NCI-H510A treated with DMSO at 0.1 percent for 48 hours (cell line): ENCODE data around the gene ASB13.
A peak's percentile ranks its signal among the peaks of the same experiment; 100 is the strongest.

Experiments
- DNase-seq: peaks from one replicate; lab custom pipeline; 2025; lab: John Stamatoyannopoulos, UW

Gene ASB13

DNA sequence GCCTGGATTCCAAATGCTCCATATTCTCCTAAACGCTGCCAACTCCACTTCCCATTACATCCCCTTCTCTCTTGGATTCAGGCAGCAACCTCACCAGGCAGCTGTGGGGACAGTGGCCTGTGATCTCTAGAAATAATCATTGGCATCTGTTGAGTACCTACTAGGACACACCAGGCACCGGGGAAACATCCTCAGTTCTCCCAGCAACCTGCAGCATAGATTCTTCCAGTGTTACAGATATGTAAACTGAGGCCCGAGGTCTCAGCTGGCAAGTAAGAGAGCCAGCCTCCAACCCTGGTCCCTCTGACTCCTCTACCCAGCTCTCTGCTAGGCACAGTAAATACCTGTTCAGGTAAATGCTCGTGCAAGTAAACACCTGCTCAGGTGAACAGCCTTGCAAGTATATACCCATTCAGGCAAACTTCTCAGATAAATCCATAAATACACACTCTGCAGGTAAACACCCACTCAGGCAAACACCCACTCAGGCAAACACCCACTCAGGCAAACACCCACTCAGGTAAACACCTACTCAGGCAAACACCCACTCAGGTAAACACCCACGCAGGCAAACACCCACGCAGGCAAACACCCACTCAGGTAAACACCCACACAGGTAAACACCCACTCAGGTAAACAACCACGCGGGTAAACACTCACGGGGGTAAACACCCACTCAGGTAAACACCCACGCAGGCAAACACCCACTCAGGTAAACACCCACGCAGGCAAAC lies 18.7 kb downstream of the ASB13 start:
- DNase-seq: no peak

DNA sequence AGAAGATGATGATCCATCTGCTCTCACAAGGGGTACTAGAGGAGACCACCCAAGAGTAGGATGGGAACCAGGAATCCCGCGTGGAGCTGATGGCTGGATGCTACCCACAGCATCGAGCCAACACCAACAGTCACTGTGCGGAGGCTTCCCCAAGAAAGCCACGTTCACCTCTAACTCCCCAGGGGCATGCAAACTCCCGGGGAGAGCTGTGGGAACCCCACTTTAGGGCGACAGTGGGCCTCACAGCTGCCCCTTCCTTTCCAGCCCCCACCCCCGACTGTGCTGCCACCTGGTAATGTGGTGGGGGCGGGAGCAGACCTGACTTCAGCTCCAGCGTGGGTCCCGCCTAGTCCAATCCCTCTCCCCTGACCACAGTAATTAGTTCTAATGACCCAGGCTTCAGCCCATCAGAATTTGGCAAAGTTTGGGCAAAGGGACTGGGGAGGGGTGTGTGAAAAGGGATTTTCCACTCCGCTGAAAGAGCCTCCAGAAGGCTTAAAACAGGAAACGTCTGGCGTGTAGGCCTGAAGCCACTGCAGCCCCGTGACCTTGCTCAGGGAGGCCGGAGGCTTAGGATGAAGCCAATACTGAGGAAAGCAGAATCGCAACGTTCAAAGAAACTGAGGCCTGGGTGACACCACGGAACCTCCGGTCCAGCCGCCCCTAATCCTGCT lies 20.3 kb downstream of the ASB13 start:
- no peak for DNase-seq

DNA sequence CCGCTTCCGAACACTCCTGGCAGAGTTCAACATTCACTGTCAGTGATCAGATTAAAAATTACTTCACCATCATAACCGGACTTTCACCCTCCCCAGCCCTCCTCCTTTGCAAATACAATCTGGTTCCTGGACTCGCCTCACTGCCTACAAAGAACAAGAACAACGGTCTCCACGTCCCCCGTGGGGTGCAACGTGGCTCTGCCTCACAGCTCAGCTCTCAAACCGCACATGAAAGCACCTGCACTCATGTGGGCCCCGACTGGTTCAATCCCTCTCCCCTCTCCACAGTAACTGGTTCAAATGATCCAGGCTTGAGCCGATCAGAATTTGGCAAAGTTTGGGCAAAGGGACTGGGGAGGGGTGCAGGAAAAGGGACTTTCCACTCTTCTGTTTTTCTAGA lies 21.0 kb downstream of the ASB13 start:
- DNase-seq: no peak

DNA sequence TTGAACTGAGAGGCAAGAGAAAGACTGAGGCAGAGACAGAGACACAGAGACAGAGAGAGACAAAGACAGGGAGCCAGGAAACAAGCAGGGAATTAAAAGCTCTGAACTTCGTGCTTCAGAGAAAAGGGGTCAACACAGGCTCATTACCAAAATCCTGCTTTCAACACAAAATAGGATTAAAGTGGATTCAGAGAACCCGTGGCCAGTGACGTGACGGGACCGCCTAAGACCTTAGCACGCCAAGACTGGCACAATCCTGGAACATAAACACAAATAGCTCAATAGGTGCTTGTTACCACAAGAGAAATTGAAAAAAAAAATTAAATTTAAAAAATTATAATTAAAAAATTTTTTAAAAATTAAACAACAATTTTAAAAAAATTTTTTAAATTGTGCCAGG lies 21.5 kb downstream of the ASB13 start:
- DNase-seq: no peak

DNA sequence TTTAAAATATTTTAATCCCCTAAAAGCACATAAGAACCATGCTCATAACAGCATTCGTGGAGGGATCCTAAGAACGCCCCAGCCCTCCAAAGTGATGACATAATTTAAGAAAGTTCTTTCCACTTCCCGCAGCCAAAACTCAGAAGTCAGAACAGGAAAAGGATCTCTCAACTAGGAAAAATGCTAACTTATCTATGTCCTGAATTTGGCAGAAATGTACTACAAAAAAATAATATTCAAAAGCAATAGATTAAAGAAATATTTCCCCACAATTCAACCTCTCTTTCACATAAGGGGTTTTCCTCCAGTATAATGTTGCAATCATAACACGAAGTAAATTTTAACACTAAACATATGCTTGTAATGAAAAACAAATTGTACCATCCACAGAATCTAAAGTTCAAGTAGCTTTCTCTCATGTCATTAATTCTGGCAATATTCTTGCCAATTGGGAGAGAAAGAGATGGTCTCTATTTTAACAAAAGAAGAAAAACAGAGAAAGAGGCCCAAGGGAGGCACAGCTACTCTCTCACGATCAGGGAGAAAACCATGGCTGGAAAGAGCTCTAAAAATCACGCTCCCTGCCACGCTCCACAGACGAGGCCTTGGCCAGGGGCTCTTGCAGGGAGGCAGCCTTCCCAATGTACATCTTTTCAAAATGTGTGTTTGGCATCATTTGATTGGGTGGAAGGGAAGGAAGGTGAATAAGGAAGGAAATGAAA lies 22.9 kb downstream of the ASB13 start:
- no peak for DNase-seq

DNA sequence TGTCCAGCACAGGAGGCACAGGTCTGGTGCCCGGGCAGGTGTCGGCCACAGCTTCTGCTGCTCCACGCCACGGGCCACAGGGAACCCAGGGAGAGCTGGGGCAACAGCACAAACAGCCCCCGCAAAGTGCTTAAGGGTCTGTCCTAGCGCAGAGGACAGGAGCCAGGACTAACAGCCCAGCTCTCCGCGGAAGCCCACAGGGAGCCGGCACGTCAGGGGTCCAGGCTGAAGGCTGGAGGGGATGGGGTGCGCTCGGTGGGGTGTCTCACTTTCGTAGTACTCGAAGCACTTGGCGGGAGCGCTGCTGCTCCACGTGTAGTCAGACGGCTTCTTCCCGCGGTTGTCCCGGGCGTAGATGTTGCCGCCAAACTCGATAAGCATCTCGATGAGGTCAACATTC lies 24.9 kb downstream of the ASB13 start:
- DNase-seq: no peak

DNA sequence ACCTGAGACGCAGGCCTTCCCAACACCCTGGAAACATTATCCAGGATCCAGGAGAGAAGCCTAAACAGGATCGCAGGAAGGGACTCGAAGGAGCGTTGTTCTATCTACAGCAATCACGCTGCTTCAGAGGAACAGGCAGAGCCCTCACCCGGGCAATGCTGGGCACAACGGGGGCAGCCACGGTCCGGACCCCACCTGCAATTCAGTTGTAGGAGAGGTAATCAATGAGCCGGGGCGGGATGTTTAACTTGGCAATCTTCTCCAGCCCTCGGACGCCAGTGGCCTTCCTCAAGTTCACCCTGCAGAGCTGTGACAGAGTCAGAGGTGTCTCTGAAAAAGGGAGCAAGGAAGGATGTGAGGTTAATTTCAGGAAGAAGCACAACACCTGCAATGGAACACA lies 25.9 kb downstream of the ASB13 start:
- no peak for DNase-seq

DNA sequence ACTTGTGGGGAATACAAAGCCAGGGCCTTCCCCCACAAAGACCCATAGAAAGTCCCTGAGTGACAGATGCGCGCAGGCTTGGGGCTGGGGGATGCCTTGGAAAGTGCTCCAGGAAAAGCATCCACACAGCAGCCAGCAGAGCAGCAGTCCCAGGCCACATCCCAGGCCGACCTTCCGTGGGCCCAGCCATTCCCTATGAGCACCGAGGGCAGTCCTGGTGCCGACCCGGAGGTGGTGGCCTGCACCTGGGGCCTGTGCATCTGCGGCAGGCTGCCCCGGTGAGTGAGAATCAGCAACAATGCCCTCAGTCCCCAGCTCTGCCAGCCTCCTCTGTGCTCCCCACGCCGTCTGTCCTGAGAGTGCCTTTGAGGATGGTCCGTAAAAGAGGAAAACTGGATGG lies 26.4 kb downstream of the ASB13 start:
- no peak for DNase-seq

DNA sequence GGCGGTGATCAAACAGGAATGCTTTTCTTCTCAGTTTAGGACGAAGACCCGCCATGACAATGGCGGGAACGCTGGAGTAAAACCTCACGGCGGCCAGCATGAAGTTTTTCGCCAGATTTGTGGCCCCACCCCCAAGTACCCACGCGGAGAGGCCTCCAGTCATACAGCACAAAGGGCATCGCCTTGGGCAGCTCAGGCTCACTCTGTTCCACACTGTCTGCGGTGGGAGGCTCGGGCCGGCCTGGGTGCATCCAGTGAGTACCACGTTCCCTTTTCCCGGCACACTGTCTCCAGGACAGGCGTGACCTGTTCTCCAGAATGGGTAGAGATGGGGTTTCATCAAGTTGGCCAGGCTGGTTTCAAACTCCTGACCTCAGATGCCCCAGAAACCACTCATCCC lies 27.3 kb downstream of the ASB13 start:
- no peak for DNase-seq

DNA sequence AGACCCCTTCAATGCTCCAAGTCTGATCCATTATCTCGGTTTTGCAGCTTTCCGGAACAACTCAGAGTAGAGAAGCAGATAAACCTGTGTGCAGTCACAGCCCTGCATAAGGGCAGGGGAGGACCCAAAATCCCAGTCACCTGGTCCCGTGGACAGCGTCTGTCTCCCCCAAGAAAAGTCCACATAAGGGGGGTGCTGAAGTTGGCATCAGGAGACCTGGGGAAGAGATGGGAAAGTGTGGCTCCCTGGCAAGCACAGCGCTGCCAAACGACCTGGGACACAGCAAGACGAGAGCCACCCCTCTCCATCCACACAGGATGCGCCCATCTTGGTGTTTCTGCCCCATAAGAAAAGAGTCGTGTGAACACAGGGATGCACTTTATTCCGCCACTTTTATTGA lies 27.9 kb downstream of the ASB13 start:
- no peak for DNase-seq

DNA sequence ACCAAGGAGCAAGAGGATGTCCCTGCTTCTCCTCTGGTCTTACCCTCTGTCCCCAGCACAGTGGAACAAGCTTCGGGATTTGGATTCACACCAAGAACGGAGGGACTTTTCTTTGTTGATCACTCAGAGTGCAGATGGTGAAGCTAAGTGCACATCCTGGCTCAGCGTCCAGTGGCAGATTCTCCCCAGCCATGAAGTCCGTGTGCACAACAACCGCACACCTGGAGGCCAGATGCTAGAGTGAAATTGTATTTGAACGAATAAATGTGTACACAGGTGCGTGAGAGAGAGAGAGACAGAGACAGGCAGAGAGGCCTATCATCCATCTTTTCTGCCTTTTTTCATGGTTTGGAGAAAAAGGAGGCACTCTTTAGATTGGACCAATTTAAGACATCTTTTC lies 31.5 kb downstream of the ASB13 start:
- peak; percentile 36 for DNase-seq

DNA sequence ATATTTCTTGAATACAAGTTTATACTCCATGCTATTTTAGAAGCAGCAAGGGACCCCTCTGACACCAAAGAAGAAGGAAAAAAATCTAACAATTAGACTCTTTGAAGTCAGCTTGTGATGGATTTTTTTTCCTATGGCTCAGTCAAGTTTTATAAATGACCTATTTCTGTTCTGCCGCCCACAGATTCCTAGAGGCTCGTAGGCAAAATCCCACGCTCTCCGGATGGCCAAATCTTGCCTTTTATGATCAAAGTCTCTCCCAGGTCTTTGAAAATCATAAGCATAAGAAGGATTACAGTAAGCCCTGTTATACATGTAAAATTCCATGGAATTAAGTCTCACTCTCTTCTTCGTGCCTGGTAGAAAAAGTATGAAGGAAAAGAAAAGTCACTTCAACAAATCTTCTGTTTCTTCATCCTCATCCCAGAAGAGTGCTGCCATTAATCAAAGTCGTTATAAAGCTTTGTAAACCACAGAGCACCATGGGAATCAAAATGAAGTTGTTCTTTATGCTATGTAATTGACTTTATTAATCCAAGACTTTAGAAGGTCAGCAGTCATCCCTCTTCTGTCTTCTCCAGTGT lies 33.1 kb downstream of the ASB13 start:
- DNase-seq: no peak

DNA sequence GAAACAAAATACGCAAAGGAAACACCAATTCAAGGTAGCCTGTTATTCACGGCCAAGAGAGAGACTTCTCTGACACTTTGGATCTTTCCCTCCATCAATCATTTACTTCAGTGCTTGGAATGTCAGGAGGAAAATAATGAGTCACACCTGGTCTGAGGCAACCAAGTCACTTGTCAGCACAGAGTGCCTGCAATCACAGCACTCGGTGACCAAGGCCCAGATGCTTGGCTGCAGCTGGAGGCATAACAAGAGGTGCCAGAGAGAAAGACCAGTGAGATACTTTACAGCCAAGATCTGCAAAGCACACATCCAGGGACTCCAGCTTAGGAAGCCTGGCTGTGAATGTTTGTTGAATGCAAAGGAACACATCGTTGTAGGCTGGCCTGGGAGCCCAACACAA lies 33.9 kb downstream of the ASB13 start:
- peak; percentile 31 for DNase-seq

DNA sequence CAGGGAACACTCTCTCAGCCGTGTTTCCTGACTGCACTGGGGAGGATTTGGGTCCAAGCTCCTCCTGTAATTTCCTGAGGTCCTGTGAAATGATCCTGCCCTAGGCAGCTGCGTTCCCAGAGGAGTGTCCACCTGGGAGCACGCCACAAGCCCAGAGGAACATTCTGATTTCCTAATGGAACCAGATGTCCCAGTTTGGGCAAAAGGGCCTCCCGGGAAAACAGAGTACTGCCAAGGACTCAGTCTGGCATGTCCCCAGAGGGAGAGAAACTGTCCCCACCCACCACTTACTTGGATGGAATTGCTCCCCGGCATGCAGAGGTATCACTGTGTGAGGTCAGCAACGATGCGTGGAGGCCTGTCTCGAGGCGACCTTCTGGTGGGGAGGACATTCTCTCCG lies 34.5 kb downstream of the ASB13 start:
- no peak for DNase-seq

DNA sequence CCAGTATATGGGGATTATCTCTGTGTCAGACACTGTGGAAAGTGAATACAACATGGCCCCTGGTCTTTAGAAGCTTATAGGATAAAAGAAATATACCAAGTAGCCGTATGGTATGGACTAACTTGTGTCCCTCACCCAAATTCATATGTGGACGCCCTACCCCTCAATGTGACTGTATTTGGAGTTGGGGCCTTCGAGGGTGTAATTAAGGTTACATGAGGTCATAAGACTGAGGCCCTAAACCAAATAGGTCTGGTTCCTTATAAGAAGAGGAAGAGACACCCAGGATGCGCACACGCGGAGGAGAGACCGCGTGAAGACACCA lies 36.3 kb downstream of the ASB13 start:
- DNase-seq: no peak

DNA sequence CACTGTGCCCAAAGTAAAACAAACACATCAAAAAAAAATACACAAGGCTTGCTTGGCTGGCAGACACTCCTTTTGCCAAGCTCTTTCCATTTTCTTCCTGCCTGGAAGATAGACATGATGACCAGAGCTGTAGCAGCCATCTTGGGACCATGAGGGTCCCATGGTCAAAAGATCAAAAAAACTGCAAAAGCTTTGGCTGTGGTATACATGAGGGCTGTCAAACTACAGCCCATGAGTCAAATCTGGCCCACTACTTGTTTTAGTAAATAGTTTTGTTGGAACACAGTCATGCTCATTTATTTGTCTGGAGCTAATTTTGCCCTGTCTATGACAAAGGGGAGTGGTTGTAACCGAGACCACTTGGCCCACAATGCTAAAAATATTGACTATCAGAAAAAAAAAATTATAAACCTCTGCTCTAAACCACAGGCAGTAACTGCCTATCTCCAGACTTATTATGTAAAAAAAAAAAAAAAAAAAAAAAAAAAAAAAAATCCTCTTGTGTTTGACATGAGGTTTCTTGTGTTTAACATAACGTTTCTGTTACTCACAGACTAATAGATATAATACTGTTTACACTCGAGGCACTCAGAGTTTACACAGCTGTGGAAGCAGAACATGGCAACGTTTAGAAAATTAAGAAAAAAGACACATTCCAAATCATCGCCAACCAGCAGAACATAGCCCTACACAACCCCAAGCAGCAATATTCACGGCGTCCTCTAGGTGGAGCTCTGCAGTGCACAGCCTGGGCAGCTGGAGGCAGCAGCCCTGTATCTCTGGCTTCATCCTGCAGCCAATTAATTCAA lies 36.9 kb downstream of the ASB13 start:
- peak; percentile 24 for DNase-seq

DNA sequence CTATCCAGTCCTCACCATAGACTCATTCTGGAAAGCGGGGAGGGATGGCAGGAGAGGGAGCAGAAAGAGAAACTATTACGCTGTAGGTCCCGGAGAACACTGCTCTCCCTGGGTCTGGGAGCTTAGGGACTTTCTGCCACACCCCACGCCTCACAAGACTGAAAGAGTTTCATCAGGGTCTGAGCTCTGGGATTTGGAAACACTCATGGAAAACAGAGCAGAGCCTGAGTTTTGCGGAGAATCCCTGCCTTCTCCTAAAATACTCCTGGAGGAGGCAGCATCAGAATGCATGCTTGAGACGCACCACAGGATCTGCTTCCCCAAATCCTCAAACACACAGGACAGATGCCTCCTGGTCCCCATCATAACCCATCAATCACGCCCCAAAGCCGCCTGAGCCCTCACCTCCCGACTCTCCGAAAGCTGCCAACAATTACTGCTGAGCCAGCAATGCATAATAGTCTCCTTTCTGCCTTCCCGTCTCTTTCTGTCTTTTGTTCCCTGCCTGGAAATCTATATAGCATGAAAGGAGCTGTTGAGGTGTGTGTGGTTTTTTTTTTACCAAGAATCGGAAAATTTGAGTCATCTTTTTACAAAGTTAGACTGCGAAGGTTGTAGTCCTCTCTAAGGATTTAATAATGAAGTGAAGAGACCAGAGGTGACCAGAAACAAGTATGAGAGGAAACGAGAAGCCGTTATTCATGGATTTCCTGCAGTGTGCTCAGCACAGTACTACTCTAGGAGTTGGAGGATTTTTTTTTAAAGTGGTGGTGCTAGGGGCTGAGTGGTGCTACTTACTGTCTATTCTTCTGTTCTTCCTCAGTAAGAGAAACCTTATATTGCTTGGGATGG lies 37.7 kb downstream of the ASB13 start:
- no peak for DNase-seq

DNA sequence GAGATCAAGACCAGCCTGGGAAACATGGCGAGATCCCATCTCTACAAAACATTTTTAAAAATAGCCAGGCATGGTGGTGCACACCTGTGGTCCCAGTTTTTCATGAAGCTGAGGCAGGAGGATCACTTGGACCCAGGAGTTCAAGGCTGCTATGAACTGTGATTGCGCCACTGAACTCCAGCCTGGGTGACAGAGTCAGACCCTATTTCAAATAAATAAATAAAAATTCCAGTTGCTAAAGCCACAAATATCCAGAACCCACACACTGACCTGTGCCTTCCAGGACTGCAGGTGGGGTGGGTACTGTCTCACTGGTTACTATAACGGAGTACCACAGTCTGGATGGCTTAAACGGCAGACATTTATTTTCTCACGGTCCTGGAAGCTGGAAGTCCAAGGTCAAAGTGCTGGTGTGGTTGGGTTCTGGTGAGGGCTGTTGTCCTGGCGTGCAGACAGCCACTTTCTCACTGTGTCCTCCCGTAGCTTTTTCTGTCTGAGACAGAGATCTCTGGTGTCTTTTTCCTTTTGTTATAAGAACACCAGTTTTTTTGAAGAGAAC lies 38.8 kb downstream of the ASB13 start:
- no peak for DNase-seq

DNA sequence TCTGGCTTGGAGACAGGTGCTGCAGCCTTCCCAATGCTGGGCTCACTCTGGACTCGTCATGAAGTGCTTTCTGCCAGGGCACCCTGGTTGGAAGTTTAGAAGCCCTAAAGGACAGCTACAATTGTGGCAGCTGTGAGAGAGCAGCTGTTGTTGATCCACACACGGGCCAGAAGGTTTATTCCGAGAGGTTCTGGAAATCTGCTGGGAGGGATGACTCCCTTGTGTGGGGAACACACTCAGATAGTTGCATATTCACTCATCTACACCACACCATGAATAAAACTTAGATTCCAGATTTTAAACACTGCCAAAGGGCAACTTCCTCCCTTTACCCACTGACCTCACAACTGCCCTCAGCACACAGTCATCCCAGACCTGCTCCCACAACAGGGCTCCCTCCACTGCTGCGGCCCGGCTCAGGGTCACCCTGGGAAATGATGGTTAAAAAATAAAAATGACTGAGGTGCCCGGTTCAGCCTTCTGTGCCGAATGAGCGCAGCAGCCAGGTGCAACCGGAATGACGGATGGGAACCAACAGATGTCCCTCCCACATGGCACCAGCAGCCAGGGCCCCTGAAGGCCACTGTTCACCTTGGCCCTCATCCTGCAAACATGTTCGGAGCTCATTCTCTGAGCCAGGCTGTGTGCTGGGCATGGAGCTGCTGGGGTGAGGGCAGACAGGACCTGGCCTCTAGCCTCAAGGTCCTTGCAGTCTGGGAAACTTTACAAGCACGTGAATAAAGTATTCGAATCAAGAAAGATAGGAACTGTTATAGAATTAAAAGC lies 40.2 kb downstream of the ASB13 start:
- DNase-seq: peak; percentile 18

DNA sequence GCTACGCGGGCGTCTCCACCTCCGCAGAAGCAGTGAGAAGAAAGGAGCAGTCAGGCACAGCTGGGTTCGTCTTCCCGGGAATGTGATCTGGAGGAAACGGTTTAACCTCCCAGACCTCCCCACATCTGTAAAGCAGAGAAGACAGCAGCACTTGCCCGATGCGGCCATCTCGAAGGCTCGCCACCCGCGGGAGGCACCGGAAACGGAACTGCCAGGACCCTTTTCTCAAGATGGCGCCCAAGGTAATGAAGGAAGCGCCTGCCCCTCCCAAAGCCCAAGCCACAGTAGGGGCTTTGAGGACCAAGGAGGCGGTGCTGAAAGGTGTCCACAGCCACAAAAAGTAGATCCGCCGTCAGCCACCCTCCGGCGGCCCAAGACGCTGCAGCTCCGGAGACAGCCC lies 41.7 kb downstream of the ASB13 start:
- no peak for DNase-seq
